HG03469 (cell line): ENCODE results near the gene CCNT2.
"Not testable (repeated sequence)": the region's sequence is repeated elsewhere in the genome, so short reads cannot be mapped to it uniquely, and the experiment has no call there.

Experiments
- ATAC-seq: cut with Tn5 transposase; IDR thresholded peaks from one replicate; pipeline ENCODE4 v1.9.1; 2021; ENCODE audit warnings: mild to moderate bottlenecking, moderate library complexity, moderate number of reproducible peaks; ENCODE audit not compliant: unreplicated experiment

The CCNT2 gene

DNA sequence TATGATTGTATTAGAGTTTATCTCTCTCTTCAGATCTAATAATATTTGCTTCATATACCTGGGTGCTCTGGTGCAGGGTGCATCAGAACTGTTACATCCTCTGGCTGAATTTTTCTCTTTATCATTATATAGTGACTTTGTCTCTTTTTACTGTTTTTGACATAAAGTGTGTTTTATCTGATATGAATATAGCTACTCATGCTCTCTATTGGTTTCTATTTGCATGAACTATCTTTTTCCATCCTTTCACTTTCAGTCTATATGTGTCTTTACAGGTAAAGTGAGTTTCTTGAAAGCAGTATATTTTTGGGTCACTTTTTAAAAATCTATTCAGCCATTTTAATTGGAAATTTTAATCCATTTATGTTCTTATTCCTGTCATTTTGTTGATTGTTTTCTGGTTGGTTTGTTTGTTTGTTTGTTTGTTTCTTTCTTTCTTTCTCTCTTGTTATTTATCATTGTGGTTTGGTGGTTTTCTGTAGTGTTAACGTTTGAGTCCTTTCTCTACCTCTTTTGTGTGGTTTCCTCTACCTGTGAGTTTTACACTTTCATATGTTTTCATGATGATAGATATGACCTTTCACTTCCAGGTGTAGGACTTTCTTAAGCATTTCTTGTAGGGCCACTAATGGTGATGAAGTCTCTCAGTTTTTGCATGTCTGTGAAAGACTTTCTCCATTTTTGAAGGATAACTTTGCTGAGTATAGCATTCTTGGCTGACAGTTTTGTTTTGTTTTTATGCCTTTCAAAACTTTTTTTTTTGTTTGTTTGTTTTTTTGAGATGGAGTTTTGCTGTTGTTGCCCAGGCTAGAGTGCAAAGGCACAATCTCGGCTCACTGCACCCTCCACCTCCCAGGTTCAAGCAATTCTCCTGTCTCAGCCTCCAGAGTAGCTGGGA, 54.9 kb downstream of the CCNT2 start:
- no peak for ATAC-seq

- ATAC-seq: no peak
Observed at GRCh38 chr2:134975281-134976009, 56.8 kb downstream of the CCNT2 start.

DNA sequence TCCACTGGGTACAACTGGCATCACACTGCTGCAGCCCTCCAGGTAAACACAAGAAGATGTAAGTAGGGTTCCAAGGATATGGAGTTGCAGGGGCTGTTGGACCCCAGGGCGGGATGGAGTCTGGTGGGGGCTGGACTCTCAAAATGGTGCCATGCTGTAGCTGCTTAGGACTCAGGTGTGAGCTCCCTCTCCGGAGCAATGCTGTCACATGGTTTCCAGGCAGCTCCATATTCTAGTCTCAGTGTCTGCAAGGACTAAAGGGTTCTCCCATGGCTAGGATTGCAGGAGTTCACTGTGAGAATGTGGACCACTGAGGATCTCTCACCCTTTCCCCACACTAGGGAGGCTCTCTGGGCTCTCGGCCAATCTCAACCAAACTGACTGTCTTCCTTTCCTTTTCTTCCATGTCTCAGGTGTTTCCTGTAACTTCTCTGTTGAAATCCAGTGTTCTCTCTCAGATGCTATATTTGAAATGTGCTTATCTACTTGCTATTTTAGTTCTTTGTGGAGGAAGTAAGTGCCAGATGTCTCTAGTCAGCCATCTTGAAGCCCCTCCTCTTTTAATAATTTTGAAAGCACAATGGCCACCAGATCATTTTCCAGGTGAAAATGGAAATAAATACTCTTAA, 57.6 kb downstream of the CCNT2 start:
- no peak for ATAC-seq

DNA sequence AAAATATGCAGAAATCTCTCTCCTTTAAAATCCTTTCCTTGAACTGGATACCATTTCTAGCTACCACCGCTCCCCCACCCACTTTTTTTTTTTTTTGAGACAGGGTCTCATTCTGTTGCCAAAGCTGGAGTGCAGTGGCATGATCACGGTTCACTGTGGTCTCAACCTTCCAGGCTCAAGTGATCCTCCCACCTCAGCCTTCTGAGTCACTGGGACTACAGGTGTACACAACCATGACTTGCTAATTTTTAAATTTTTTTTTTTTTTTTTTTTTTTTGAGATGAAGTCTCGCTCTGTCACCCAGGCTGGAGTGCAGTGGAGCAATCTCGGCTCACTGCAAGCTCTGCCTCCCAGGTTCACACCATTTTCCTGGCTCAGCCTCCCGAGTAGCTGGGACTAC, 58.5 kb downstream of the CCNT2 start:
- not testable (repeated sequence) for ATAC-seq

GRCh38 chr2:134979221-134979620, 60.6 kb downstream of the CCNT2 start:
- no peak for ATAC-seq

DNA sequence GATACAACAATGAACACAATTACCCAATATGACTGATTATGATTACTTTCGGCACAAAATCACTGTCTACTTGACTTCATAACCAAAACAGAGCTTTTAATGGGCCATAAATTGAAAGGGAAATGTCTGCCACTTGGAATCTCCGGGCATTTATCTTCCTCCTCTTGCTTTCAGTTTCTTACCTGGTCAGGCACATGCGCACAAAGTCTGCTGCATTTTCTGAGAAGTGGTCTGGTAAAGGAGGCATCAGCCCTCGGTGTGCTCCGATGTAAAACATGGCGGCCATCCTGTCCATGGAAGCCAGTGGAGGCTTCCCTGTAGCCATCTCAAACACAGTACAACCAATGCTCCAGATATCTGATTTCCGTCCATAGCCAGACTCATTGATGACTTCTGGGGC, 62.0 kb downstream of the CCNT2 start:
- no peak for ATAC-seq

GRCh38 chr2:134982603-134983002, 64.0 kb downstream of the CCNT2 start:
- no peak for ATAC-seq

GRCh38 chr2:134985061-134985460, 66.4 kb downstream of the CCNT2 start:
- ATAC-seq: no peak

DNA sequence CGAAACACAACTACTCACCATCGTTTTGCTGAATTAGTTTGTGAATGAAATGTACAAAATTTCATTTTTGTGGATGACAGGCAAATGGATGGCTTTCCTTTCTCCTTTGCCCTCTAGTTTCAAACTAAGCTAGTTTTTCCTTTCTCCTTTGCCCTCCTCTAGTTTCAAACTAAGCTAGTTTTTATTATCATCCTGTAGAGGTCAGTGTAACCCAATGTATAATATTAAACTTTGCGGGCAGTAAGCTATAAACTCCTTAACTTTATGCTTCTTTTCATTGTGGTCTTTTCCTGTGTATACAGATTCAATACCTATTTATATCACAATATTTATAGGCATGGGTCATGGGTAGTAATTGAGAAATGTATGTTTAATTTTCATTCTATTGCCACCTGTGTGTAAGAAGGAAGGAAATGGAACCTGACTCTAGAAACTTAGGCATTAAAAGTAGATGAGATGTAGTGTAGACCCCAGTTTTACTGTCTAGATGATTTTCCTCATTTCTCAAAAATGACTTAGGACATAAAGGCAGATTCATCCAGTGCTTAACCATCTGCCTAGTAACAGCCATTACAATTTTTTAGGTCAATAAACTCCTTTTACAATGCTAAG, 70.5 kb downstream of the CCNT2 start:
- no peak for ATAC-seq

DNA sequence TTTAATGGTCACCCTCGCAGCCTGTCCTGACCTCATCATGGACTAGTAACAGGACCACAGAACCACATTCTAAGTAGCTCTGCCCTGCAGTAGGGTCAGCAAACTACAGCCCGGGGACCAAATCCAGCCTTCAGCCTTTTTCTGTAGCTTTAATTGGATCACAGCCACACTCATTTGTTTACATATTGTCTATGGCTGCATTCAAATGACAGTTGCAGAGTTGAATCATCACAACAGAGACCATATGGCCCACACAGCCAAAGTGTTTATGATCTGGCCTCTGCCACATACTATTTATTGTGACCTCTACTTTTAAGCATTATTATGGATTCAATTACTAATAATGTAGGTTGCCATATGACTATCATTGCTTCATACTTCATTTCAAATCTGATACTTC, 80.9 kb downstream of the CCNT2 start:
- ATAC-seq: no peak

GRCh38 chr2:135002836-135003235, 84.2 kb downstream of the CCNT2 start:
- no peak for ATAC-seq

DNA sequence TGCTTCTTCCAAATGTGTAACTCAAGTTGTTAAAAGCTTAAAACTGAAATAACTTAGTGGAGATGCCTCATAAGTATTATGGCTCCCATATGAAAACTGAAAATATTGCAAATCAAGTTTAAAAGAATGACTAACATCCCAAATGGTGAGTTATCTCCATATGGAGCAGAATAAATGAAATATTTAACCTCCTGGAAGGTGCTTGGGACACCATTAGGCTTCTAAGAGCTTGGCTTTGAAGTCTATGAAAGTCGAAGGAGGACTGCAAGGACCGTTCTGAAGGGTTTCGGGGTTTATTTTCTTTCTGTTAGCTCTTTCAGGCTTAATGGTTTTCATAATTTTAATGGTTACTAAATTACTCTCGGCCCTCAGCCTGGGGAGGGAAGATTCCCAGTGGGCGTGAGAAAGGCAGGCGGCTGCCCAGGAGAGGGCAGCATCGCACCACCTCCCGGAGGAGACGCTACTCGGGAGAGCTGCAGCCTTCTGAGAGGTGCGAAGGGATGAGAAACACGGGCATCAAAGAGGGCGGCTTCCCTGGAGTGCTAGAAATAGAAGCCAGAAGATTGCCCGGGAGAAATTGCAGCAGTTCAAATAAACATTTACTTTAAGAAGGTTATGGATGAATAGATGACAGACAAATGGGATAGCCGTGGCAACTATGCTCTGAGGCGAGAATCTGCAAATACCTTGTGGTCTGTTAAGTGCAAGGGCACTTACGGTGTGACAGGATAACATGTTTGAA, 85.6 kb downstream of the CCNT2 start:
- peak; percentile 75 for ATAC-seq

- no peak for ATAC-seq
Observed at GRCh38 chr2:135005753-135006152, 87.1 kb downstream of the CCNT2 start.
